ENCODE data around the gene PRKD1.

- TF ChIP-seq YY1 (IDR thresholded peaks at IDR 0.05; ENCODE audit: low read depth) = no peak
- TF ChIP-seq, protein P1, sequence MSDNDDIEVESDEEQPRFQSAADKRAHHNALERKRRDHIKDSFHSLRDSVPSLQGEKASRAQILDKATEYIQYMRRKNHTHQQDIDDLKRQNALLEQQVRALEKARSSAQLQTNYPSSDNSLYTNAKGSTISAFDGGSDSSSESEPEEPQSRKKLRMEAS (IDR thresholded peaks at IDR 0.05) = no peak
- no peak for TF ChIP-seq TAF1 (IDR thresholded peaks at IDR 0.05; ENCODE audit: low read depth)
- no peak for TF ChIP-seq EP300 (IDR thresholded peaks at IDR 0.05; ENCODE audit: borderline replicate concordance)
- TF ChIP-seq FOXM1 (IDR thresholded peaks at IDR 0.05; ENCODE audit: borderline replicate concordance, low read depth) = no peak
- TF ChIP-seq TCF12 (IDR thresholded peaks at IDR 0.05; ENCODE audit: low read depth) = no peak
- TF ChIP-seq, protein P2, sequence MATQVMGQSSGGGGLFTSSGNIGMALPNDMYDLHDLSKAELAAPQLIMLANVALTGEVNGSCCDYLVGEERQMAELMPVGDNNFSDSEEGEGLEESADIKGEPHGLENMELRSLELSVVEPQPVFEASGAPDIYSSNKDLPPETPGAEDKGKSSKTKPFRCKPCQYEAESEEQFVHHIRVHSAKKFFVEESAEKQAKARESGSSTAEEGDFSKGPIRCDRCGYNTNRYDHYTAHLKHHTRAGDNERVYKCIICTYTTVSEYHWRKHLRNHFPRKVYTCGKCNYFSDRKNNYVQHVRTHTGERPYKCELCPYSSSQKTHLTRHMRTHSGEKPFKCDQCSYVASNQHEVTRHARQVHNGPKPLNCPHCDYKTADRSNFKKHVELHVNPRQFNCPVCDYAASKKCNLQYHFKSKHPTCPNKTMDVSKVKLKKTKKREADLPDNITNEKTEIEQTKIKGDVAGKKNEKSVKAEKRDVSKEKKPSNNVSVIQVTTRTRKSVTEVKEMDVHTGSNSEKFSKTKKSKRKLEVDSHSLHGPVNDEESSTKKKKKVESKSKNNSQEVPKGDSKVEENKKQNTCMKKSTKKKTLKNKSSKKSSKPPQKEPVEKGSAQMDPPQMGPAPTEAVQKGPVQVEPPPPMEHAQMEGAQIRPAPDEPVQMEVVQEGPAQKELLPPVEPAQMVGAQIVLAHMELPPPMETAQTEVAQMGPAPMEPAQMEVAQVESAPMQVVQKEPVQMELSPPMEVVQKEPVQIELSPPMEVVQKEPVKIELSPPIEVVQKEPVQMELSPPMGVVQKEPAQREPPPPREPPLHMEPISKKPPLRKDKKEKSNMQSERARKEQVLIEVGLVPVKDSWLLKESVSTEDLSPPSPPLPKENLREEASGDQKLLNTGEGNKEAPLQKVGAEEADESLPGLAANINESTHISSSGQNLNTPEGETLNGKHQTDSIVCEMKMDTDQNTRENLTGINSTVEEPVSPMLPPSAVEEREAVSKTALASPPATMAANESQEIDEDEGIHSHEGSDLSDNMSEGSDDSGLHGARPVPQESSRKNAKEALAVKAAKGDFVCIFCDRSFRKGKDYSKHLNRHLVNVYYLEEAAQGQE (IDR thresholded peaks at IDR 0.05; ENCODE audit: low read depth) = no peak
- TF ChIP-seq EGR1 (IDR thresholded peaks at IDR 0.05) = no peak
- no peak for TF ChIP-seq RAD21 (IDR thresholded peaks at IDR 0.05; ENCODE audit: low read depth)
- TF ChIP-seq CREB1 (IDR thresholded peaks at IDR 0.05; ENCODE audit: low read depth) = no peak
- no peak for TF ChIP-seq NFIC (IDR thresholded peaks at IDR 0.05)
- TF ChIP-seq, protein P3, sequence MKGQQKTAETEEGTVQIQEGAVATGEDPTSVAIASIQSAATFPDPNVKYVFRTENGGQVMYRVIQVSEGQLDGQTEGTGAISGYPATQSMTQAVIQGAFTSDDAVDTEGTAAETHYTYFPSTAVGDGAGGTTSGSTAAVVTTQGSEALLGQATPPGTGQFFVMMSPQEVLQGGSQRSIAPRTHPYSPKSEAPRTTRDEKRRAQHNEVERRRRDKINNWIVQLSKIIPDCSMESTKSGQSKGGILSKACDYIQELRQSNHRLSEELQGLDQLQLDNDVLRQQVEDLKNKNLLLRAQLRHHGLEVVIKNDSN (IDR thresholded peaks at IDR 0.05) = no peak
Observed at GRCh38 chr14:29798811-29799210, 128.8 kb downstream of the PRKD1 start.

Data from Ishikawa (cell line).